ENCODE data around the gene CRAMP1. TPM values are rescaled to one million over a fixed set of nuclear protein-coding genes. Genes with fewer than 3 reads are reported as not detected.

Gene CRAMP1
- total RNA-seq, 1 donor from 2014 or later: 18.0 TPM

GRCh38 chr16:1631230-1631629 is 19.1 kb downstream of the CRAMP1 start:
- peaks cover 95% of the 10 kb centered on the region for H3K79me2 ChIP-seq (ENCODE audit: insufficient read depth, low read length)
- Mint-ChIP-seq H3K27ac (ENCODE audit: unreplicated experiment) (no peak overlapping the region), H3K36me3 (ENCODE audit: low read depth, unreplicated experiment) (peaks cover 32% of the 10 kb centered on the region), H3K9me3 (ENCODE audit: unreplicated experiment) (no peaks in the 10 kb centered on the region), H3K4me3 (ENCODE audit: unreplicated experiment) (no peak overlapping the region), H3K4me1 (ENCODE audit: low read depth, unreplicated experiment) (peaks cover 1% of the 10 kb centered on the region), H3K27me3 (ENCODE audit: low read depth, unreplicated experiment) (no peaks in the 10 kb centered on the region)
- no peaks in the 10 kb centered on the region for H3K4me1 ChIP-seq (ENCODE audit: insufficient read depth, low read length)
- peaks cover 94% of the 10 kb centered on the region for H4K20me1 ChIP-seq (ENCODE audit: insufficient read depth, low read length)
- no peak overlapping the region for H3K4me3 ChIP-seq (ENCODE audit: insufficient read depth, low read depth, low read length)
- H3K27me3 ChIP-seq (ENCODE audit: insufficient read depth, low read length): no peaks in the 10 kb centered on the region
- no peak for TF ChIP-seq EZH2 (IDR thresholded peaks at IDR 0.05; ENCODE audit: insufficient read depth, low read length)
- no peak for TF ChIP-seq CTCF (IDR thresholded peaks at IDR 0.05; ENCODE audit: insufficient read depth, low read depth, low read length)
- no peaks in the 10 kb centered on the region for H3K9me3 ChIP-seq (ENCODE audit: insufficient read depth, low read depth, low read length)
- no peak overlapping the region for H2AFZ ChIP-seq (ENCODE audit: low read depth, low read length)
- H3K27ac ChIP-seq (ENCODE audit: low read depth, low read length): no peak overlapping the region
- FAIRE-seq (no peak), DNase-seq (ENCODE audit: low read depth) (no peak)
- H3K36me3 ChIP-seq (ENCODE audit: insufficient read depth, low read length): peaks cover 18% of the 10 kb centered on the region
- H3K9ac ChIP-seq (ENCODE audit: low read length): no peak overlapping the region
- H3K4me2 ChIP-seq (ENCODE audit: low read length): no peak overlapping the region

- H3K27me3 Mint-ChIP-seq (ENCODE audit: low read depth, unreplicated experiment): no peaks in the 10 kb centered on the region
- no peak for TF ChIP-seq EZH2 (IDR thresholded peaks at IDR 0.05; ENCODE audit: insufficient read depth, low read length)
- TF ChIP-seq CTCF (IDR thresholded peaks at IDR 0.05; ENCODE audit: insufficient read depth, low read depth, low read length): no peak
- Histone ChIP-seq H3K4me2 (ENCODE audit: low read length) (no peak overlapping the region), H2AFZ (ENCODE audit: low read depth, low read length) (no peak overlapping the region), H3K4me1 (ENCODE audit: insufficient read depth, low read length) (no peaks in the 10 kb centered on the region), H4K20me1 (ENCODE audit: insufficient read depth, low read length) (peaks cover 93% of the 10 kb centered on the region), H3K27me3 (ENCODE audit: insufficient read depth, low read length) (no peaks in the 10 kb centered on the region), H3K27ac (ENCODE audit: low read depth, low read length) (no peak overlapping the region), H3K79me2 (ENCODE audit: insufficient read depth, low read length) (peaks cover 95% of the 10 kb centered on the region), H3K9me3 (ENCODE audit: insufficient read depth, low read depth, low read length) (no peaks in the 10 kb centered on the region), H3K9ac (ENCODE audit: low read length) (no peak overlapping the region), H3K36me3 (ENCODE audit: insufficient read depth, low read length) (peaks cover 18% of the 10 kb centered on the region), H3K4me3 (ENCODE audit: insufficient read depth, low read depth, low read length) (no peak overlapping the region)
- FAIRE-seq (no peak), DNase-seq (ENCODE audit: low read depth) (no peak)
- no peak overlapping the region for H3K4me3 Mint-ChIP-seq (ENCODE audit: unreplicated experiment)
- H3K27ac Mint-ChIP-seq (ENCODE audit: unreplicated experiment): no peak overlapping the region
- peaks cover 32% of the 10 kb centered on the region for H3K36me3 Mint-ChIP-seq (ENCODE audit: low read depth, unreplicated experiment)
- H3K9me3 Mint-ChIP-seq (ENCODE audit: unreplicated experiment): no peaks in the 10 kb centered on the region
- H3K4me1 Mint-ChIP-seq (ENCODE audit: low read depth, unreplicated experiment): no peaks in the 10 kb centered on the region
These were observed 19.9 kb downstream of the CRAMP1 start for GRCh38 chr16:1631931-1632637.

- no peaks in the 10 kb centered on the region for H3K9me3 Mint-ChIP-seq (ENCODE audit: unreplicated experiment)
- Histone ChIP-seq H3K4me2 (ENCODE audit: low read length) (no peak overlapping the region), H3K27me3 (ENCODE audit: insufficient read depth, low read length) (no peaks in the 10 kb centered on the region), H3K4me3 (ENCODE audit: insufficient read depth, low read depth, low read length) (no peak overlapping the region), H3K9me3 (ENCODE audit: insufficient read depth, low read depth, low read length) (no peaks in the 10 kb centered on the region), H3K36me3 (ENCODE audit: insufficient read depth, low read length) (peaks cover 21% of the 10 kb centered on the region), H4K20me1 (ENCODE audit: insufficient read depth, low read length) (peaks cover 88% of the 10 kb centered on the region), H2AFZ (ENCODE audit: low read depth, low read length) (no peak overlapping the region), H3K27ac (ENCODE audit: low read depth, low read length) (no peak overlapping the region), H3K79me2 (ENCODE audit: insufficient read depth, low read length) (peaks cover 95% of the 10 kb centered on the region), H3K4me1 (ENCODE audit: insufficient read depth, low read length) (no peaks in the 10 kb centered on the region), H3K9ac (ENCODE audit: low read length) (no peak overlapping the region)
- no peak overlapping the region for H3K27ac Mint-ChIP-seq (ENCODE audit: unreplicated experiment)
- no peak for DNase-seq (ENCODE audit: low read depth)
- no peaks in the 10 kb centered on the region for H3K4me1 Mint-ChIP-seq (ENCODE audit: low read depth, unreplicated experiment)
- no peak for TF ChIP-seq EZH2 (IDR thresholded peaks at IDR 0.05; ENCODE audit: insufficient read depth, low read length)
- no peak for TF ChIP-seq CTCF (IDR thresholded peaks at IDR 0.05; ENCODE audit: insufficient read depth, low read depth, low read length)
- H3K27me3 Mint-ChIP-seq (ENCODE audit: low read depth, unreplicated experiment): no peaks in the 10 kb centered on the region
- FAIRE-seq: no peak
- H3K36me3 Mint-ChIP-seq (ENCODE audit: low read depth, unreplicated experiment): peaks cover 30% of the 10 kb centered on the region
- no peak overlapping the region for H3K4me3 Mint-ChIP-seq (ENCODE audit: unreplicated experiment)
These were observed 20.4 kb downstream of the CRAMP1 start for GRCh38 chr16:1632638-1632970.
